GM18526 (cell line): ENCODE results near the gene STK38.

Experiments
- POLR2A ChIP-seq: IDR thresholded peaks from 3 replicates; pipeline ENCODE4 v1.6.1; 2011; ENCODE audit not compliant: insufficient read length; ENCODE audit errors: extremely low read depth

STK38 gene

DNA sequence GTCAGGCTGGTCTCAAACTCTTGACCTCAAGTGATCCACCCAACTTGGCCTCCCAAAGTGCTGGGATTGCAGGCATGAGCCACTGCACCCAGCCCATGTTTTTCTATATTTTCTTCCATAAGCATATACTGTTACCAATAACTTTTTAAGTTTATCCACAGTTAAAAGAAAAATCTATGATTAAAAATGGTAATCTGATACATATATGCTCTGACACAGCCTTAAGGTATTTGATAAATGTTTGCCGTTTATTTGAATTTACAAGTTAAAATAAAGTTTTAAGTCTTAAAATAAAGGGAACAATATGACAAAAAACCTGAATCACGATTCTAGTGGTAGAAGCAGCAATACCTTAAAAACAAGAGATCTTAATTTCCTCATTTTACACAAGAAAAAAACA, 5.2 kb downstream of the STK38 start:
- no peak for TF ChIP-seq POLR2A

DNA sequence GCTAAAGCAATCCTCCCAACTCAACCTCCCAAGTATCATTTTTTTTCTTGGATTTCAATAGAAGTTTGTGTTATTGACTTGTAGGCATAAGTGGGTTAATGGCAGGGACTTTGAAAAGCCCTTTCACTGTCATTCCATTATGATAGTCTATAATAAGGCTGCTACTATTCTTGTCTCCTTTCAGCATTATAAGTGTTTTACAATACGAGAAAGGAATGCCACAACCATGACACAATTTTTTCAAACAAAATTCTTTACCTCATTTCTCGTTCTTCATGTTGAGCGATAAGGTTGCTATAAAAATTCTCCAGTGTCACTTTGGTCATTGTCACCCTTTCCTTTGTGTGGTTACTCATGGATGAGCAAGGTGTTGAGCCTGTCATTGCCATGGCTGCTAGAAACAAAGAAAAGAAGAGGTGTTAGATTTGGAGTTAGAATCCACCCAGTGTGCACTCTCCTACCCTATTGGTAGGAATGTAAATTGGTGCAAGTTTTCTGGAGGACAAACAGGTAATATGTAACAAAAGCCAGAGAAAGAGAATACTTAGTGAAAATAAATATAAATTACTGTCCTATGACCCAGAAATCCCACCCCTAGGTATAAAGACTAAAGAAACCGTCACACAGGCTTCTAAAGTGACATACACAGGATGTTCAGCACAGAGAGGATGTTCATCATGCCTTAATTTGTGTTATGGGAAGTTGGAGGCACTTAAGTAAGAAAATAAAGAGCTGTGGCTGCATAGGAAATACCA, 7.3 kb downstream of the STK38 start:
- TF ChIP-seq POLR2A = no peak

DNA sequence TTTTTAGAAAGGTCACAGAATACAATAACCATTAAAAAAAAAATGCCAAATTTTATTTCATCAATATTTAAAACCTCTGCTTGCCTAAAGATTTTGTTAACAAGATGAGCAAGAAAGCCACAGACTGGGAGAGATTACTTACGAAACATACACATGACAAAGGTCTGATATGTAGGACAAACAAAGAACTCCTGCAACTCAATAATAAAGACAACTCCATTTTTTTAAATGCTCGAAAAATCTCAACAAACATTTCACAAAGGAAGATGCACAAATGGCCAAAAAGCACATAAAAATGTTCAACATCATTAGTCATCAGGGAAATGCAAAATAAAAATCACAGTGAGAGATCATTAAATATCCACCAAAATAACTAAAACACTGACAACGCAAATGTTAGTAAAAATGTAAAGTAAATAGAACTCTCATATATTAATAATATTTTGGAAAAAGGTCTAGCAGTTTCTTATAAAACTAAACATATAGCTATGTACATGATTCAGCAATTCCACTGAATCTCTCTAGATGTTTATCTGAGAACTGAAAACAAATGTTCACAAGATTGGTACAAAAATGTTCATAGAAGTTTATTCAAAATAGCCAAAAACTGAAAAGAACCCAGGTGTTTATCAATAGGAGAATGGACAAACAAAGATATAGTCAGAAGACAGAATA, 10.3 kb downstream of the STK38 start:
- TF ChIP-seq POLR2A = no peak

DNA sequence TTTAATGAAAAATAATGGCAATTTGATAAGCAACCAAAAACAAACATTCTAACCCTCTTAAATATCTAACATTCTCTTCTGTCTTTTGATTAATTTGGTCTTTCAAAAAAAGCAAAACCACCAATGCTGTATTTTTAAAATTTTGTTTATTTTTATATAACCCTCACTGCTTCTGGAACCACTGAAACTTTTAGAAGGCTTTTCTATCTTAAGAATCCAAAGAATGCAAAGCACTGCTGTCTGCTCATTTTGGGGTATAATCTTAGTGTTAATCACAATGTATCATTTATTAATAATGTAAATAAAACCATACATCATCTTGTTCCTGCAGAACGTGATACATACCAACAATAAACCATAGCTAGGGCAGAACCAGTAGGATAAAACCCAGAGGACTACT, 14.0 kb downstream of the STK38 start:
- TF ChIP-seq POLR2A = no peak

DNA sequence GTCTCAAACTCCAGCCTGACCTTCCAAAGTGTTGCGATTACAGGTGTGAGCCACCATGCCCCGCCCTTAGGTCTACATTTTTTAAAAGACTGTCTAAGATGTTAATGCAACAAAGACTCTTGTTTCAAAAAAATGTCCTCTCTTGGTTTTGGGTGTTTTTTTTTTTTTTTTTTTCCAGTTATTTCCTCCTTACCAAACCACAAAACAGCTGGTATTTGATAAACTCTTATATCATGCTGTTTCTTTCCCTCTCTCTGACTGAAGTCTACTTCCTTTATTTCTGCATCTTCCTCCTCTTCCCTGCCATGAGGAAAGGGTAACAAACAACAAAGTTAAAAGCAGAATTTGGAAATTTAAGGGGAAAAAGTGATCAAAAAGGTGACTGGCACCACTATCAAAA, 21.2 kb downstream of the STK38 start:
- TF ChIP-seq POLR2A = no peak

DNA sequence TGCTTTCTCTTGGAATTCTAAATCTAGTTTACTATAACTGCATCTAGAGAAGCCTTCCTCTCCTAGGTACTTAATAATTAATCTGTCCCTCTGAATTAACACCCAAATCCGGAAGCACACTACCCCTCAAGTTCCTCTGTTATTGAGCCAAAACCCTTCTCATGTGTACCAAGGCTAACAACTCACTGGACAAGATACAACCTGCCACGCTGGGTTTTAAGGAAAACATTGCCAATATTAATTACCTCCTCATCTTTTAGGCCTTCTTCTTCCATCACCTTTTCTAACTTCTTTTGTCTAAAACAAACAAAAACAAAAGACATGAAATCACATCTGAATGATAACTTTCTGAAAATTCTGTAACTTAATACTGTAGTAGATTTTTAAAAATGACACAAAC, 21.9 kb downstream of the STK38 start:
- no peak for TF ChIP-seq POLR2A

DNA sequence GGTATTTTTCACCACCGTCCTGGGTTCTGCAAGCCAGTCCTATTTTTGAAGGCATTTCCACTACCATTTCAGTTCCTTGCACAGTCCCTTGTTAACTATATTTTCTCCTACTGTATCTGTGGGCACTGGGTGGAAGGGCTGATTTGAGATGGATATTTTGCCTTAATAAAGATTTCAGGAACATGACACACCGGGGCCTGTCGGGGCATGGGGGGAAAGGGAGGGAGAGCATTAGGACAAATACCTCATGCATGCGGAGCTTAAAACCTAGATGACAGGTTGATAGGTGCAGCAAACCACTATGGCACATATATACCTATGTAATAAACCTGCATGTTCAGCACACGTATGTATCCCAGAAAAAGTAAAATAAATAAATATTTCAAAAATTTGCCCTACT, 22.4 kb downstream of the STK38 start:
- TF ChIP-seq POLR2A = no peak

DNA sequence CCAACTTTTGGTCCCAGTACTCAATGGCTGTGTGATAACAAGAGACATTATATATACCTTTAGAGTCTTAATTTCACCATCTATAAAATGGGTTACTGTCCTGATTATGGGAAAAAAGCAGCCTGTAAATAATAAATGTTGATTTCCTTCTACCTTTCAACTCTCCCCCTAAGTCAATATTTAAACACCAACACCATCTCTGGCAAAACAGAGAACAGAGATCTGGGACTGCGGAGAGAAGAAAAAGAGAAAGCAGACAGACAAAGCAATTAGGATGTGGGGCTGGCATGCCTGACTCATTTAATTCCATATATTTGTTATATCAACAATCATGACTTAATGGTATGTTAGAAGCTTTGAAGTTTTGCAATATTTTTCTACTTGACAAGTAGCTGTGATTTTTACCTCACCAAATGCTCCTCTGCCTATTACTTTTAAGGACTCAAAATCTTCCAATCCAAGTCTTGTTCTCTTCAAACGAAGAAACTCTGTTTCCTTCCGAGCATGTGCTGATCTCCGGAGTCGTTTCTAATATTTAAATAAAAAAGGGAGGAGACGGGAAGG, 23.3 kb downstream of the STK38 start:
- no peak for TF ChIP-seq POLR2A

DNA sequence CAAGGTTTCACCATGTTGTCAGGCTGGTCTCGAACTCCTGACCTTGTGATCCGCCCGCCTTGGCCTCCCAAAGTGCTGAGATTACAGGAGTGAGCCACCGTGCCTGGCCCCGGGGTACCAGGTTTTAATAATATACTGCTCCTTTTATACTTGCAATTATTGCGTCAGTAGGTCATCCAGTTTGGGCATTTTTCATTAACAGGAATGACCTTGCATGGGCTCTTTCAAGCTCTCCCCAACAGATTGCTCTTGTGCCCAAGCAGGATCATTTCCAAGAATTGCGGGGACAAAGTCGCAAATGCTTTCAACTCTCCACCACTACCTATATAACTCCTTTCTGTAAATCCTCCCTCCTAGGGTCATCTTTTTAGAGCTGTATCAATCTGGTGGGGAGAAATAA, 23.8 kb downstream of the STK38 start:
- no peak for TF ChIP-seq POLR2A

DNA sequence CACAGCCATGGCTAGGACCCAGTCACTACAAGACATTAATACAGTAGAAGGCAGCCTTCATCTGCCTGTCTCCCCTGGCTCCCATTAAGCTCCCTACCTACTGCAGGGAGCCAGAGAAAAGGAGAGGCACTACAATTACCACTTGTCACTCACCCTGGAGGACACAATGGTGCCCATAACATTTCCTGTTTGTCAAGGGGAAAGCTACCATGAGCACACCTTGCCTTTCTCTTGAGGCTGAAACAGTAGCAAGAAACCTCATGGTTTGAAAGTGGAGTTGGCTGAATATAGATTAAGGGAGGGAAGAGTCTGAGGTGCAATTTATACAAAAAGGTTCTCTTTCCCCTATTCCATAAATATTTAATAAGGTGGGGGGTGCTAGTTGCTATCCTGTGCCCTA, 27.9 kb downstream of the STK38 start:
- no peak for TF ChIP-seq POLR2A

DNA sequence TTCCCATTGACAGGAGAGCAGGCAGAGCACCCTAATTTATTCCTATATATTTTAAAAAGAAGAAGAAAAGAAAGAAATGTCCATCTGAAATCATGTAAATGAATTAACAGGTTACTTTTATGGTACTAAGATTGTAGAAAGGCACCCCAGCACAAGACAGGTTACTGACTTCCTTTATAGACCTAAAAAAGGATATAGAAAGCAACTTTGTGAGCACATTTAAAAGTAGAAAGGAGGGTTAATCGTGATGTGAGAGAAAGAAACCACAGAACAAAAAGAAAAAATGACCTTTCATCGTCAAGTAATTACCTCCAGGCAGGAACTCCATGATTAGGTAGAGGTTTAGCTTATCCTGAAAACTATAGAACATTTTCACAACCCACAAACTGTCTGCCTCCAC, 29.9 kb downstream of the STK38 start:
- no peak for TF ChIP-seq POLR2A

DNA sequence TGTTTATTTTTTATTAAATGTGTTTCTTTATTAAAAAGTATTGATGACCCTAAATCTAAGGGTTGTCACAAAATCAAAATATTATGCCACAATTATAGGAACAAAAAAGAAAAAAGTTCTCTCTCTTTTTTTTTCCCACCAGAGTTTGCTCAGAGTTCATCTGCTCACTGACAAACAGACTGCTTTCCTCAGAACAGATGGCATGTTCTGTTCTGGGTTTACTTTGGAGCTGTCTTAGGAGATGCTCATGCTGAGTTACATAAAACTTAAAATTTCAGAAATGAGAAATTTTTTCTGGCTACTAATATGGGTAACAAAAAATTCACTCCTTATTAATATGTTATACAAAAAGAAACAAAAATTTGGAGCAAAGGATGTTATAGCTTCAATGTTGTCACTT, 30.3 kb downstream of the STK38 start:
- TF ChIP-seq POLR2A = no peak

DNA sequence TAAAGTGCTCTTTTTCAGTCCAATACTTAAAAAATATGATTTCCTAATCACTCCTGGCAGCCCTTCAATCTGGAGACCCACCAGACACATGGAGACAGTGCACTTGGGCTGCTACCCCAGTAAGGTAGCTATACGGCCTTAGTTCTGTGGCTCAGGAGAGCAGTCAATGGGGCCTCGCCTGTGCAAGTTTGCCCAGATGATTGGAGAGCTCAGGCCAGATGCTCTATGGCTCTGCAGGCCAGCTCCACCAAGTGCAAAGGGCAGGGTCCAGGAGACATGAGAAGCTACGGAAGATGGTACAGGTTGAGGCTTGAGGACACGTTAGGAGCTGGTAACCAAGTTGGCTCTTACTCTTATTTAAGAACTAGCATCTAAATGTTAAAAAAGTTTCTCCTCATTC, 30.7 kb downstream of the STK38 start:
- no peak for TF ChIP-seq POLR2A

DNA sequence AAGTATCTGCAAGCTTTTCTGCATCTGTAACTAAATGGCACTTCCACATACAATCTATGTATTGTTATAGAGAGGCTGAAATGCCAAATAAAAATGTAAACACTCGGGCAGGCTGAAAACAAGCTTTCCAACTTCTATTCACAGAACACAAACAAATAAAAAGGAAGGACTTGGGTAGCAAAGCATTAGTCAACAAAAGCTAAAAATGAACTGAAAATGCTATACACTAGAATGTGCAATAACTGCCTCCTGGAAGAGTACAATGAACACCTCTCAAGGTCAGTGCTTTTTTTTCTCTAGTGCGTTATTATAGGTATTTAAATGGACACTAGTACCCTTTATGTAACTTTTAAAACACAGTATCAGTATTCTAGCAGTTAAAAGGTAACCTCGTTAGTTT, 31.4 kb downstream of the STK38 start:
- TF ChIP-seq POLR2A = no peak

DNA sequence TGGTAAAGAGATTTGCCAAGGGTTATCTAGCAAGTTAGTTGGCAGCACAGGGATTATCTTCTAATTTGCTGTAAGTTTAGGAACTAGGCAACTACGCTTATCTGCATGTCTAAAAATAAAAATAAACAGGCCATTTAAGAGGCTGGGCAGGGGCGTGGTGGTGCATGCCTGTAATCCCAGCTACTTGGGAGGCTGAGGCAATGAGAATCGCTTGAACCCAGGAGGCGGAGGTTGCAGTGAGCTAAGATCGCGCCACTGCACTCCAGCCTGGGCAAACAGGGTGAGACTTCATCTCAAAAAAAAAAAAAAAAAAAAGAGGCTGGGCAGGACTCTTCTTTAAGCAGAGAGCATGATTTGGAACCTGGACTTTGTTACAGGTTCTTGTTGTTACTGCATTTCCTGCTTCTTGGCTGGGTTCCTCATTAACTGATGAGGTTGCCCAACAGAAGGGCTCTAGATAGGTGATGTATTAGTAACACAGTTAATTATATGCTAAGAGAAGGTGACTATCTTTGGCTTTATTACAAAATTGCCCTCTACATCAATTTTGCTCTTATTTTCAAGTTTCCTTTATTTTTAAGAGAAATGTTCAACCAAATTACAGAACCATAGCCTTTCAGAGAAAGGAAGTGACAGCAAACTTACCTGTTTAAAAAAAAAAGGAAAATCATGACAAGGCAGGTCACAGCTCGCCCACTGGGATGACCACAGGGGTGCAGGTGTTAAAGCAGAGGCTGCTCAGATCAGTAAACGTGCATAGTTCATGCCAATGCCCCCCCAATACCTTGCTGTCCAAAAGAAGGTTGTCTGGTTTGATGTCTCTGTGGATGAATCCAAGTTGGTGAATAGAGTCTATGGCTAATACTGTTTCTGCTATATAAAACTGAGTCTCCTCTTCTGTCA, 32.5 kb downstream of the STK38 start:
- TF ChIP-seq POLR2A = no peak

DNA sequence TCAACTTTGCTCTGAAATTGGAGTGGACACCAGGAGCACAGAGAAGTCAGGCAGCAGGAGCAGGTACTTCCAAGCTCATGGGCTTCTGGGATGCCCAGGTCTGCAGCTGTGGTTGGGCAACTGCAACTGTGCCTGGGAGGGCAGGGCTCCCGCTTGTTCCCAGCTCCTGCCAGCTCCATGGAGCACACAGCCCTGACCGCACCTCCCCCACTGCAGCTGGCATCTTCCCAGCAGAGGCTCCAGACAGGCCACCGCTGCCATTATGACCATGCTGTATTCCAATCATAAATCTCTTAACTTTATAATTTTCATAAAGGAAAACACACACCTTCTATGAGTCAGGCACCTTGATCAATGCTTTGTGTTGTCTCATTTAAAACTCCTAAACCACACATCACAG, 36.9 kb downstream of the STK38 start:
- TF ChIP-seq POLR2A = no peak
